ENCODE results near the gene ATP2B3. TPM values are rescaled to one million over a fixed set of nuclear protein-coding genes. Genes with fewer than 3 reads are reported as not detected.

Gene ATP2B3
- total RNA-seq, 1 experiment from 2014 or later, result 0.21 TPM

DNA sequence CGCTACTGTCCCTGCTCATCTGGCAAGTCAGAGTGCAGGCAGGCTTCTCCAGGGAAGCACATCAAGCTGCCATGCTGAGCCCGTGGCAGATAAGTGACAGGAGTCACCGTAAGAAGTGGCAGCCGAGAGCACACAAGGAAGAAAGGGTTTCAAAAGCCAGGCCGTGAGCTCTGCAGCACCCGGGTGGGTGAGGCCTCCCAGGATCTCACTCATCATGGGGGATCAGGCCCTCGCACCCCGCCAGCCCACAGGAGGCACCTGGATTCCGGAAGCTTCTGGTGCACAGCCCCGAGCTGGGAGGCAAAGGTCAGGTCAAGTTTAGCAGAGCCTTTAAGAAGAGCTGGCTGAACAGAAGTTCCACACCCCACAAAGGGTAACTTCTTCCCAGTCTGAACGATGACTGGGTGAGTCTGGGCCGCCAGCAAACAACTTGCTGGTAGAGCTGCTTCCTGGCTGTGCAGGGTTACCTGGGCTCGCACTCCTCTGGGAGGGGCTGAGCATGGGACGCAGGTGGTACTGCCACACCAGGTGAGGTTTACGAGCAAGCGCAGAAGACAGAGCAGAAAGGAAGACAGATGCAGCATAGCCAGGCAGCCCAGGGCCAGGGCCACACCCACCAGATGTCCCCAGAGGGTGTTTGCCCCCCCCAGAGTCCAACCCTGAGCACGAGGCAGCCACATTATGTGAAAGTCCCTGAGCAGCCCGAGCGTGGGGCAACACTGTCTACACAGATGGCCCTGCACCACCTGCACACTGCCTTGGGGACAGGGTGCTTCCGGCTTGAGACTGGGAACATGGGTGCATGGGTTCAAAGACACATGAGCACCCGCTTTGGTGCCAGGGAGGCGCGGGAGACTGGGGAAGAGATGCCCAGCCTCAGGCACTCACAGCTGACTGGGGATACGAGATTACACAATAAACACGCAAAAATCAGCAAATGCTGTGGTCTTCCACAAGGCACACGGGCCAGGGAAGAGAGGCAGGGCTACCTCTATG, 73.8 kb downstream of the ATP2B3 start:
- H3K9me3 ChIP-seq (ENCODE audit: control insufficient read depth, insufficient read depth, low read depth, low read length), result no peaks in the 10 kb centered on the region
- BruUV-seq (replicated peaks), result no TSS peak
- no peaks in the 10 kb centered on the region for H3K27me3 ChIP-seq (ENCODE audit: control insufficient read depth, insufficient read depth, low read length)
- H3K4me1 ChIP-seq (ENCODE audit: control insufficient read depth, insufficient read depth, low read length), result no peaks in the 10 kb centered on the region
- intact Hi-C loops (cut with micrococcal nuclease; ENCODE audit: unreplicated experiment), result no loop called here
- CTCF ChIA-PET, result no interaction called here
- DNase-seq (ENCODE audit: low read depth, low spot score) (no peak), ATAC-seq (no peak)
- POLR2A ChIA-PET, result no interaction called here
- H3K27ac ChIP-seq (ENCODE audit: low read length), result no peak overlapping the region
- TF ChIP-seq SIN3A (IDR thresholded peaks at IDR 0.05; ENCODE audit: borderline replicate concordance, insufficient read depth, low read depth, low read length) (no peak), TCF7L2 (IDR thresholded peaks at IDR 0.05; ENCODE audit: low read depth, low read length) (no peak)
- no peaks in the 10 kb centered on the region for H3K36me3 ChIP-seq (ENCODE audit: control insufficient read depth, insufficient read depth, low read length)
- in situ Hi-C loops (cut with HindIII; ENCODE audit: low pct_unique_long_range_greater_than_20kb, low sequenced_read_pairs), result no loop called here
- no peak overlapping the region for H3K4me3 ChIP-seq (ENCODE audit: low read depth in 2 of 2, low read length in 2 of 2)

DNA sequence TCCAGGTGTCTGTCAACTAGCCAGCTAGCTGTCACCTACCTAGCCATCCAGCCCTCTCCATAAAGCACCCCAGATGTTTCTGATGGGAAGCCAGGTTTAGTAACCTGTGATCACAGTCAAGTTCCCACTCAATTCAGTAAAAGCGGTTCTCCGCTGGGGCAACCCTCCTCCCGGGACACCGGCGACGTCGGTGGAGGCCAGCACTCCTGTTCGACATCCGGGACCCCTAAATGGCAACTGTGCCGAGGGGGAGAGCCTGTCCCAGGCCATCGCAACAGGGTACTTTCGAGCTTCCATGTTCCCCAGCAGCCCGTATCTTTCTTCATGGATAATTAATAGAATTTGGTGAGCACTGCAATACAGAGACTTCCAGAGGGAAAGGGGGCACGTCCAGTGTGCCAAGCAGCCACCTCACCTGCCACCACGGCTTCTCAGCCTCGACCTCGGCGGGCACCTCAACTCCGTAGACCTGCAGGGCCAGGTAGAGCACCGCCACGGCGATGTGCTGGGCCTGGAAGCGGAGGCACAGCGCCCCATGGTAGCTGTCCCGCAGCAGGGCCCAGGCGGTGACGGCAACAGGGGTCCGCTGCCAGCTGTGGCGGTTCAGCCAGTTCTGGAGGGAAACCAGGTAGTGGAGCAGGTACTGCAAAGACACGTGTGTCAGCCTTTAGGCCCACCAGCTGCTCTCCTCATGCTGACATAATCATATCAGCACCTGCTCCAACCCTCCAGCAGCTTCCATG, 74.8 kb downstream of the ATP2B3 start:
- DNase-seq (ENCODE audit: low read depth, low spot score) (no peak), ATAC-seq (no peak)
- Histone ChIP-seq H3K27me3 (ENCODE audit: control insufficient read depth, insufficient read depth, low read length) (no peaks in the 10 kb centered on the region), H3K4me1 (ENCODE audit: control insufficient read depth, insufficient read depth, low read length) (peaks cover 1% of the 10 kb centered on the region), H3K27ac (ENCODE audit: low read length) (no peak overlapping the region), H3K36me3 (ENCODE audit: control insufficient read depth, insufficient read depth, low read length) (no peaks in the 10 kb centered on the region), H3K4me3 (ENCODE audit: low read depth in 2 of 2, low read length in 2 of 2) (no peak overlapping the region), H3K9me3 (ENCODE audit: control insufficient read depth, insufficient read depth, low read depth, low read length) (no peaks in the 10 kb centered on the region)
- TF ChIP-seq SIN3A (IDR thresholded peaks at IDR 0.05; ENCODE audit: borderline replicate concordance, insufficient read depth, low read depth, low read length) (no peak), TCF7L2 (IDR thresholded peaks at IDR 0.05; ENCODE audit: low read depth, low read length) (no peak), CTCF (IDR thresholded peaks at IDR 0.05) (no peak), POLR2AphosphoS5 (IDR thresholded peaks at IDR 0.05; ENCODE audit: low read depth, low read length) (no peak)
- TF ChIP-seq, protein P1, sequence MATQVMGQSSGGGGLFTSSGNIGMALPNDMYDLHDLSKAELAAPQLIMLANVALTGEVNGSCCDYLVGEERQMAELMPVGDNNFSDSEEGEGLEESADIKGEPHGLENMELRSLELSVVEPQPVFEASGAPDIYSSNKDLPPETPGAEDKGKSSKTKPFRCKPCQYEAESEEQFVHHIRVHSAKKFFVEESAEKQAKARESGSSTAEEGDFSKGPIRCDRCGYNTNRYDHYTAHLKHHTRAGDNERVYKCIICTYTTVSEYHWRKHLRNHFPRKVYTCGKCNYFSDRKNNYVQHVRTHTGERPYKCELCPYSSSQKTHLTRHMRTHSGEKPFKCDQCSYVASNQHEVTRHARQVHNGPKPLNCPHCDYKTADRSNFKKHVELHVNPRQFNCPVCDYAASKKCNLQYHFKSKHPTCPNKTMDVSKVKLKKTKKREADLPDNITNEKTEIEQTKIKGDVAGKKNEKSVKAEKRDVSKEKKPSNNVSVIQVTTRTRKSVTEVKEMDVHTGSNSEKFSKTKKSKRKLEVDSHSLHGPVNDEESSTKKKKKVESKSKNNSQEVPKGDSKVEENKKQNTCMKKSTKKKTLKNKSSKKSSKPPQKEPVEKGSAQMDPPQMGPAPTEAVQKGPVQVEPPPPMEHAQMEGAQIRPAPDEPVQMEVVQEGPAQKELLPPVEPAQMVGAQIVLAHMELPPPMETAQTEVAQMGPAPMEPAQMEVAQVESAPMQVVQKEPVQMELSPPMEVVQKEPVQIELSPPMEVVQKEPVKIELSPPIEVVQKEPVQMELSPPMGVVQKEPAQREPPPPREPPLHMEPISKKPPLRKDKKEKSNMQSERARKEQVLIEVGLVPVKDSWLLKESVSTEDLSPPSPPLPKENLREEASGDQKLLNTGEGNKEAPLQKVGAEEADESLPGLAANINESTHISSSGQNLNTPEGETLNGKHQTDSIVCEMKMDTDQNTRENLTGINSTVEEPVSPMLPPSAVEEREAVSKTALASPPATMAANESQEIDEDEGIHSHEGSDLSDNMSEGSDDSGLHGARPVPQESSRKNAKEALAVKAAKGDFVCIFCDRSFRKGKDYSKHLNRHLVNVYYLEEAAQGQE (IDR thresholded peaks at IDR 0.05; ENCODE audit: insufficient read depth in 1 of 2, low read depth in 2 of 2, low read length in 1 of 2), result no peak
- in situ Hi-C loops (cut with HindIII; ENCODE audit: low pct_unique_long_range_greater_than_20kb, low sequenced_read_pairs) (no loop called here), intact Hi-C loops (cut with micrococcal nuclease; ENCODE audit: unreplicated experiment) (no loop called here)
- POLR2A ChIA-PET, result no interaction called here
- BruUV-seq (replicated peaks), result no TSS peak
- CTCF ChIA-PET, result no interaction called here

Data from Panc1 (cell line).